ENCODE results near the gene MARCHF11. TPM values are rescaled to one million over a fixed set of nuclear protein-coding genes. Genes with fewer than 3 reads are reported as not detected.

The MARCHF11 gene
- total RNA-seq, 1 experiment from 2014 or later = not detected

DNA sequence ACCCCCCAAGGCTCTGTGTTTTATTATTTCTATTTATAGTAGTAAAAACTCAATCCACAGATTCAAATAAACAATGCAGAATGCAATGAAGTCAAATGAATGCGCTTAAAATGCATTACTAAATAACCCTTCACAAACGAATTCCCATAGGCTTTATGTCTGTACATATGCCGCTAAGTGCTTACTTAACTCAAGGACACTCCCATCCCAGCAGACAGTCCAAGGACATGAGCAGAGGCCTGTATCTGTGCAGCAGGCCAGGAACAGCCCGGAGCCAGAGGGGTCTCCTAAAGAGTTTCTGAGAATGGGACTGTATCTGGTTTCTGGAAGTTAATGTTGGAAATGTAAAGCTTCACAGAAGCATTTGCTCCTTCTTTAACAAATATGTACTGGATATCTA is 59.8 kb downstream of the MARCHF11 start:
- intact Hi-C loops (cut with micrococcal nuclease) = no loop called here
- ATAC-seq = no peak

DNA sequence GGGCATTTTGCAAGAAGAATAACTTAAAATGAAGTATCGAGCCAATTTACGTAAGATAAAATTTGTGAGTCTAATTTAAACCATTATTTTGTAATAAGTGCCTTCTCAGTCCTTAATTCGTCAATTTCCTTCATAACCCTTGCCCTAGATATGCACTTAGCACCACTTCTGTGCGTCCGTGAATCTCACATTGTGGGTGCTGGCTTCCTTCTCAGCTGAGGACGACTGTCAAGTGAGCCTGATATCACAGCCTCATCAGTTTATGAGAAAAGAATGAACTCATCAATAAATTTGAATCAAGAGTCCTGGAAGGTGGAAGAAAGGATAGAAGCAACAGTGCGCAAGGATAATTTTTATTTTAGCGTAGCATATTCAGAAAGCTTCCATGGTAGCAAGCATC is 64.5 kb downstream of the MARCHF11 start:
- BruUV-seq (replicated peaks) = no TSS peak
- no peaks in the 10 kb centered on the region for H3K9me2 ChIP-seq (ENCODE audit: insufficient read depth)
- ChIA-PET RAD21 (ENCODE audit: low non-redundant PET in 1 of 2, low total read pairs in 2 of 2, uncharacterized antibody in 2 of 2, unreplicated experiment in 2 of 2) (no interaction called here), CTCF (no interaction called here), POLR2A (no interaction called here)
- ATAC-seq (no peak), DNase-seq (ENCODE audit: low read depth, low spot score) (no peak)
- H3K4me3 ChIP-seq (replicated peaks in 1 of 2; ENCODE audit: low read depth in 1 of 2, low read length in 2 of 2) = no peak overlapping the region
- no peak overlapping the region for H2AFZ ChIP-seq (ENCODE audit: low read depth, low read length, poor library complexity, severe bottlenecking)
- peaks cover 0 to 9% of the 10 kb centered on the region in 2 experiments; a peak in 1 of 4 replicates for H3K9me3 ChIP-seq (ENCODE audit: control insufficient read depth in 1 of 2, insufficient read depth in 1 of 2, low read depth in 1 of 2, low read length in 2 of 2)
- H3K27ac ChIP-seq (ENCODE audit: low read depth, low read length) = no peak overlapping the region
- H3K36me3 ChIP-seq (ENCODE audit: control insufficient read depth in 1 of 2, insufficient read depth in 2 of 2, low read length in 2 of 2) = no peaks in the 10 kb centered on the region
- intact Hi-C loops (cut with micrococcal nuclease) = no loop called here
- H3K9ac ChIP-seq (ENCODE audit: low read length) = no peak overlapping the region
- H4K20me1 ChIP-seq (ENCODE audit: insufficient read depth) = no peaks in the 10 kb centered on the region
- H3K4me2 ChIP-seq (ENCODE audit: low read length) = no peak overlapping the region
- H3K27me3 ChIP-seq (ENCODE audit: insufficient read depth, low read length) = no peaks in the 10 kb centered on the region
- no peaks in the 10 kb centered on the region for H3K4me1 ChIP-seq (ENCODE audit: control insufficient read depth in 1 of 2, insufficient read depth in 2 of 2, low read length in 2 of 2)
- no peaks in the 10 kb centered on the region for H3K79me2 ChIP-seq (ENCODE audit: insufficient read depth, low read length)
- TF ChIP-seq, protein P1, sequence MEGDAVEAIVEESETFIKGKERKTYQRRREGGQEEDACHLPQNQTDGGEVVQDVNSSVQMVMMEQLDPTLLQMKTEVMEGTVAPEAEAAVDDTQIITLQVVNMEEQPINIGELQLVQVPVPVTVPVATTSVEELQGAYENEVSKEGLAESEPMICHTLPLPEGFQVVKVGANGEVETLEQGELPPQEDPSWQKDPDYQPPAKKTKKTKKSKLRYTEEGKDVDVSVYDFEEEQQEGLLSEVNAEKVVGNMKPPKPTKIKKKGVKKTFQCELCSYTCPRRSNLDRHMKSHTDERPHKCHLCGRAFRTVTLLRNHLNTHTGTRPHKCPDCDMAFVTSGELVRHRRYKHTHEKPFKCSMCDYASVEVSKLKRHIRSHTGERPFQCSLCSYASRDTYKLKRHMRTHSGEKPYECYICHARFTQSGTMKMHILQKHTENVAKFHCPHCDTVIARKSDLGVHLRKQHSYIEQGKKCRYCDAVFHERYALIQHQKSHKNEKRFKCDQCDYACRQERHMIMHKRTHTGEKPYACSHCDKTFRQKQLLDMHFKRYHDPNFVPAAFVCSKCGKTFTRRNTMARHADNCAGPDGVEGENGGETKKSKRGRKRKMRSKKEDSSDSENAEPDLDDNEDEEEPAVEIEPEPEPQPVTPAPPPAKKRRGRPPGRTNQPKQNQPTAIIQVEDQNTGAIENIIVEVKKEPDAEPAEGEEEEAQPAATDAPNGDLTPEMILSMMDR (IDR thresholded peaks at IDR 0.05 in 2 of 3, conservative IDR thresholded peaks at IDR 0.05 in 1 of 3; ENCODE audit: borderline replicate concordance in 1 of 3, insufficient read depth in 1 of 3, low read depth in 2 of 3, low read length in 2 of 3) = no peak
- TF ChIP-seq POLR2A (IDR thresholded peaks at IDR 0.05; ENCODE audit: borderline replicate concordance, extremely low read depth, insufficient read depth, insufficient read length) (no peak), SP1 (IDR thresholded peaks at IDR 0.05; ENCODE audit: low read depth) (no peak), ELF1 (IDR thresholded peaks at IDR 0.05; ENCODE audit: borderline replicate concordance, low read depth) (no peak), RAD21 (IDR thresholded peaks at IDR 0.05; ENCODE audit: low read depth) (no peak), TCF7L2 (IDR thresholded peaks at IDR 0.05; ENCODE audit: borderline replicate concordance, extremely low read depth, insufficient read depth, insufficient read length) (no peak), EZH2 (IDR thresholded peaks at IDR 0.05) (no peak), JUND (IDR thresholded peaks at IDR 0.05) (no peak), FOSL1 (IDR thresholded peaks at IDR 0.05; ENCODE audit: low read depth) (no peak)
- TF ChIP-seq, protein P2, sequence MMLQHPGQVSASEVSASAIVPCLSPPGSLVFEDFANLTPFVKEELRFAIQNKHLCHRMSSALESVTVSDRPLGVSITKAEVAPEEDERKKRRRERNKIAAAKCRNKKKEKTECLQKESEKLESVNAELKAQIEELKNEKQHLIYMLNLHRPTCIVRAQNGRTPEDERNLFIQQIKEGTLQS (IDR thresholded peaks at IDR 0.05) = no peak
- TF ChIP-seq, protein P3, sequence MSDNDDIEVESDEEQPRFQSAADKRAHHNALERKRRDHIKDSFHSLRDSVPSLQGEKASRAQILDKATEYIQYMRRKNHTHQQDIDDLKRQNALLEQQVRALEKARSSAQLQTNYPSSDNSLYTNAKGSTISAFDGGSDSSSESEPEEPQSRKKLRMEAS (IDR thresholded peaks at IDR 0.05) = no peak

More for the DNA sequence above, 59.8 kb downstream of the MARCHF11 start:
- no TSS peak for BruUV-seq (replicated peaks)
- no peaks in the 10 kb centered on the region for H3K9me2 ChIP-seq (ENCODE audit: insufficient read depth)
- H3K9ac ChIP-seq (ENCODE audit: low read length) = no peak overlapping the region
- no peak for DNase-seq (ENCODE audit: low read depth, low spot score)
- no peaks in the 10 kb centered on the region for H3K4me1 ChIP-seq (ENCODE audit: control insufficient read depth in 1 of 2, insufficient read depth in 2 of 2, low read length in 2 of 2)
- no peaks in the 10 kb centered on the region for H3K27me3 ChIP-seq (ENCODE audit: insufficient read depth, low read length)
- H3K4me2 ChIP-seq (ENCODE audit: low read length) = no peak overlapping the region
- H3K4me3 ChIP-seq (replicated peaks in 1 of 2; ENCODE audit: low read depth in 1 of 2, low read length in 2 of 2) = no peak overlapping the region
- ChIA-PET POLR2A (no interaction called here), RAD21 (ENCODE audit: low non-redundant PET in 1 of 2, low total read pairs in 2 of 2, uncharacterized antibody in 2 of 2, unreplicated experiment in 2 of 2) (no interaction called here), CTCF (no interaction called here)
- H4K20me1 ChIP-seq (ENCODE audit: insufficient read depth) = no peaks in the 10 kb centered on the region
- no peak overlapping the region for H3K27ac ChIP-seq (ENCODE audit: low read depth, low read length)
- peaks cover 0 to 6% of the 10 kb centered on the region in 2 experiments; a peak in 2 of 4 replicates for H3K9me3 ChIP-seq (ENCODE audit: control insufficient read depth in 1 of 2, insufficient read depth in 1 of 2, low read depth in 1 of 2, low read length in 2 of 2)
- TF ChIP-seq, protein P4, sequence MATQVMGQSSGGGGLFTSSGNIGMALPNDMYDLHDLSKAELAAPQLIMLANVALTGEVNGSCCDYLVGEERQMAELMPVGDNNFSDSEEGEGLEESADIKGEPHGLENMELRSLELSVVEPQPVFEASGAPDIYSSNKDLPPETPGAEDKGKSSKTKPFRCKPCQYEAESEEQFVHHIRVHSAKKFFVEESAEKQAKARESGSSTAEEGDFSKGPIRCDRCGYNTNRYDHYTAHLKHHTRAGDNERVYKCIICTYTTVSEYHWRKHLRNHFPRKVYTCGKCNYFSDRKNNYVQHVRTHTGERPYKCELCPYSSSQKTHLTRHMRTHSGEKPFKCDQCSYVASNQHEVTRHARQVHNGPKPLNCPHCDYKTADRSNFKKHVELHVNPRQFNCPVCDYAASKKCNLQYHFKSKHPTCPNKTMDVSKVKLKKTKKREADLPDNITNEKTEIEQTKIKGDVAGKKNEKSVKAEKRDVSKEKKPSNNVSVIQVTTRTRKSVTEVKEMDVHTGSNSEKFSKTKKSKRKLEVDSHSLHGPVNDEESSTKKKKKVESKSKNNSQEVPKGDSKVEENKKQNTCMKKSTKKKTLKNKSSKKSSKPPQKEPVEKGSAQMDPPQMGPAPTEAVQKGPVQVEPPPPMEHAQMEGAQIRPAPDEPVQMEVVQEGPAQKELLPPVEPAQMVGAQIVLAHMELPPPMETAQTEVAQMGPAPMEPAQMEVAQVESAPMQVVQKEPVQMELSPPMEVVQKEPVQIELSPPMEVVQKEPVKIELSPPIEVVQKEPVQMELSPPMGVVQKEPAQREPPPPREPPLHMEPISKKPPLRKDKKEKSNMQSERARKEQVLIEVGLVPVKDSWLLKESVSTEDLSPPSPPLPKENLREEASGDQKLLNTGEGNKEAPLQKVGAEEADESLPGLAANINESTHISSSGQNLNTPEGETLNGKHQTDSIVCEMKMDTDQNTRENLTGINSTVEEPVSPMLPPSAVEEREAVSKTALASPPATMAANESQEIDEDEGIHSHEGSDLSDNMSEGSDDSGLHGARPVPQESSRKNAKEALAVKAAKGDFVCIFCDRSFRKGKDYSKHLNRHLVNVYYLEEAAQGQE (IDR thresholded peaks at IDR 0.05; ENCODE audit: low read depth) = no peak
- TF ChIP-seq SRF (IDR thresholded peaks at IDR 0.05; ENCODE audit: low read depth) = no peak
- TF ChIP-seq SIN3A (IDR thresholded peaks at IDR 0.05; ENCODE audit: low read depth) = no peak
- TF ChIP-seq, protein P3 (IDR thresholded peaks at IDR 0.05) = no peak
- no peak overlapping the region for H2AFZ ChIP-seq (ENCODE audit: low read depth, low read length, poor library complexity, severe bottlenecking)
- no peaks in the 10 kb centered on the region for H3K79me2 ChIP-seq (ENCODE audit: insufficient read depth, low read length)
- H3K36me3 ChIP-seq (ENCODE audit: control insufficient read depth in 1 of 2, insufficient read depth in 2 of 2, low read length in 2 of 2) = no peaks in the 10 kb centered on the region

Measured in HCT116 (cell line).